Natural killer cell (primary cell): ENCODE measurements around the gene GDF15. TPM values are rescaled to one million over a fixed set of nuclear protein-coding genes. Genes with fewer than 3 reads are reported as not detected.
"Not testable (repeated sequence)": the region's sequence is repeated elsewhere in the genome, so short reads cannot be mapped to it uniquely, and the experiment has no call there.

Experiments used
- ATAC-seq, 3 donors: fragments of 150-1000 bp in 2 of 3; fragments of 200-7000 bp in 1 of 3; cut with Tn5 transposase; 1 replicate in 1 of 3; 2 replicates in 2 of 3; pipeline ENCODE4 v1.10.0; 2021; ENCODE audit warnings: mild to moderate bottlenecking in 2 of 3, moderate library complexity in 2 of 3
- DNase-seq, 2 donors: peaks; one replicate each; pipeline versions ENCODE4 v3.0.0 to v3.0.0-alpha.2; 2013 to 2021; ENCODE audit warnings: mixed read lengths in 1 of 2
- H3K27ac ChIP-seq: one replicate; pipeline ENCODE4 v1.5.1; 2013; ENCODE audit warnings: mild to moderate bottlenecking, low read length
- H3K27me3 ChIP-seq: one replicate; pipeline ENCODE4 v1.6.1; 2013; ENCODE audit warnings: low read length; ENCODE audit not compliant: control insufficient read depth, insufficient read depth
- H3K36me3 ChIP-seq: one replicate; pipeline ENCODE4 v1.6.1; 2013; ENCODE audit warnings: low read length; ENCODE audit not compliant: control insufficient read depth, insufficient read depth
- H3K4me1 ChIP-seq: one replicate; pipeline ENCODE4 v1.6.1; 2013; ENCODE audit warnings: low read length; ENCODE audit not compliant: control insufficient read depth, insufficient read depth
- H3K4me3 ChIP-seq: one replicate; pipeline ENCODE4 v1.5.1; 2013; ENCODE audit warnings: low read length
- H3K9me3 ChIP-seq: one replicate; pipeline ENCODE4 v1.6.1; 2013; ENCODE audit warnings: low read length; ENCODE audit not compliant: control insufficient read depth, insufficient read depth
- H3K27ac Mint-ChIP-seq, 2 donors: one replicate each; pipeline ENCODE4 v1.8.0; 2022; ENCODE audit warnings: mild to moderate bottlenecking in 2 of 2, mixed read lengths in 2 of 2, moderate library complexity in 1 of 2
- H3K27me3 Mint-ChIP-seq, 2 donors: one replicate each; pipeline ENCODE4 v1.8.0; 2022; ENCODE audit warnings: low read depth in 2 of 2, mixed read lengths in 2 of 2
- H3K36me3 Mint-ChIP-seq: one replicate; pipeline ENCODE4 v1.8.0; 2022; ENCODE audit warnings: mixed read lengths
- H3K4me1 Mint-ChIP-seq, 2 donors: one replicate each; pipeline ENCODE4 v1.8.0; 2022; ENCODE audit warnings: mixed read lengths in 2 of 2
- H3K4me3 Mint-ChIP-seq: one replicate; pipeline ENCODE4 v1.8.0; 2022; ENCODE audit warnings: mild to moderate bottlenecking, moderate library complexity, mixed read lengths
- H3K9me3 Mint-ChIP-seq, 2 donors: one replicate each; pipeline ENCODE4 v1.8.0; 2022; ENCODE audit warnings: mixed read lengths in 2 of 2
- WGBS: methylation state at CpG from one replicate; pipeline ENCODE4 v1.1.7; 2013; ENCODE audit warnings: missing lambda C conversion rate; ENCODE audit not compliant: insufficient coverage; 5-methylcytosine and 5-hydroxymethylcytosine counted together
- intact Hi-C: fragments of 100-400 bp; cut with micrococcal nuclease; formaldehyde crosslinking; loops from one replicate; pipeline ENCODE4 v1.14.2; 2022
- total RNA-seq, 4 donors: library from RNA; stranded (reverse); fragments of 120-200 nt in 1 of 4; gene quantifications; one replicate each; pipeline versions ENCODE4 v1.2.3 to v1.2.4, GENCODE V29; 2013 to 2022
- TF ChIP-seq, protein P1 (sequence below): fragments of 200-600 bp; IDR thresholded peaks from one replicate; pipeline ENCODE4 v1.8.0; 2022; ENCODE audit warnings: antibody characterized with exemption

Gene GDF15
- total RNA-seq, 3 donors from 2014 or later (not counting 1 experiment from before 2014, with no cell fraction given) = 0.85 to 1.5 TPM; not detected in 1

DNA sequence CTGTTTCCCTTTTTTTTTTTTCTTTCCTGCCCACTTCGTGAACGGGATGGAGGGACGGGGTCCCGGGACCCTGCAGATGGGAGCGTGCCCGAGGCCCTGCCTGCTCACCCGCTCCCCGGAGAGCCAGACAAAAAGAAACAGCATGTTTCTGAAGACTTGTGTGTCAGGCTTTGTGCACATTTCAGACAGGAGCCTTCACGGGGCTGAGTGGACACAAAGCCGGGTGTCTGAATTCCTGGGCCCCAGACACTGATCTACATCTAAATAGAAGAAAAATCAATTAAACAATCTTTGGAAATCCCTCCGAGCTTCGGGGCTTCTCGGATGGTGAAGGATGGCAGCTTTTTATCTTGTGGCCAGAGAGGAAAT, 41.4 kb upstream of the GDF15 start:
- Histone ChIP-seq H3K36me3 (peaks cover 7% of the 10 kb centered on the region), H3K27ac (no peak overlapping the region), H3K27me3 (no peaks in the 10 kb centered on the region), H3K4me3 (no peak overlapping the region), H3K4me1 (peaks cover 20% of the 10 kb centered on the region), H3K9me3 (no peaks in the 10 kb centered on the region)
- WGBS = 85% methylated on average over 13 of the region's 13 CpGs
- no peak overlapping the region for H3K4me3 Mint-ChIP-seq
- TF ChIP-seq, protein P1, sequence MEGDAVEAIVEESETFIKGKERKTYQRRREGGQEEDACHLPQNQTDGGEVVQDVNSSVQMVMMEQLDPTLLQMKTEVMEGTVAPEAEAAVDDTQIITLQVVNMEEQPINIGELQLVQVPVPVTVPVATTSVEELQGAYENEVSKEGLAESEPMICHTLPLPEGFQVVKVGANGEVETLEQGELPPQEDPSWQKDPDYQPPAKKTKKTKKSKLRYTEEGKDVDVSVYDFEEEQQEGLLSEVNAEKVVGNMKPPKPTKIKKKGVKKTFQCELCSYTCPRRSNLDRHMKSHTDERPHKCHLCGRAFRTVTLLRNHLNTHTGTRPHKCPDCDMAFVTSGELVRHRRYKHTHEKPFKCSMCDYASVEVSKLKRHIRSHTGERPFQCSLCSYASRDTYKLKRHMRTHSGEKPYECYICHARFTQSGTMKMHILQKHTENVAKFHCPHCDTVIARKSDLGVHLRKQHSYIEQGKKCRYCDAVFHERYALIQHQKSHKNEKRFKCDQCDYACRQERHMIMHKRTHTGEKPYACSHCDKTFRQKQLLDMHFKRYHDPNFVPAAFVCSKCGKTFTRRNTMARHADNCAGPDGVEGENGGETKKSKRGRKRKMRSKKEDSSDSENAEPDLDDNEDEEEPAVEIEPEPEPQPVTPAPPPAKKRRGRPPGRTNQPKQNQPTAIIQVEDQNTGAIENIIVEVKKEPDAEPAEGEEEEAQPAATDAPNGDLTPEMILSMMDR = no peak
- ATAC-seq (no peak), DNase-seq (no peak)
- H3K36me3 Mint-ChIP-seq = no peaks in the 10 kb centered on the region
- intact Hi-C loops = no loop called here
- no peak overlapping the region for H3K27ac Mint-ChIP-seq
- peaks cover 27 to 35% of the 10 kb centered on the region in 2 donors for H3K4me1 Mint-ChIP-seq
- H3K27me3 Mint-ChIP-seq = no peaks in the 10 kb centered on the region
- no peaks in the 10 kb centered on the region for H3K9me3 Mint-ChIP-seq

DNA sequence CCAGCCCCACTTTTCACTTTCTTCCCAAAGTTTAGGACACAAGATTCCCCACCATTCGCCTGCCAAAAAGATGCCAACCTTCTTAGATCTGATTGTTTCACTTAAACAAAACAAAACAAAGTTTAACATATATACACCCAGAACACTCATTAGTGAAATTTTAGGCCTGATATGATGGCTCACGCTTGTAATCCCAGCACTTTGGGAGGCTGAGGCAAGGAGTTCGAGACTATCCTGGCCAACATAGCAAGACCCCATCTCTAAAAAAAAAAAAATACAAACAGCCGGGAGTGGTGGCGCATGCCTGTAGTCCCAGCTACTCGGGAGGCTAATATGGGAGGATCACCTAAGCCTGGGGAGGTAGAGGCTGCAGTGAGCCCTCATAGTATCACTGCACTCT, 40.7 kb upstream of the GDF15 start:
- ATAC-seq = no peak
- intact Hi-C loops = no loop called here
- peak overlapping the region in 1 of 2 donors; percentile 53 for H3K27ac Mint-ChIP-seq
- H3K27me3 ChIP-seq = no peaks in the 10 kb centered on the region
- WGBS = 95% methylated on average over 5 of the region's 6 CpGs
- TF ChIP-seq, protein P1 = no peak
- H3K27me3 Mint-ChIP-seq = no peaks in the 10 kb centered on the region
- H3K9me3 ChIP-seq = no peaks in the 10 kb centered on the region
- peaks cover 13% of the 10 kb centered on the region for H3K4me1 ChIP-seq
- peaks cover 24 to 29% of the 10 kb centered on the region in 2 donors for H3K4me1 Mint-ChIP-seq
- H3K36me3 Mint-ChIP-seq = no peaks in the 10 kb centered on the region
- H3K36me3 ChIP-seq = peaks cover 7% of the 10 kb centered on the region
- no peak for DNase-seq
- peak overlapping the region; percentile 17 for H3K4me3 Mint-ChIP-seq
- no peak overlapping the region for H3K4me3 ChIP-seq
- H3K27ac ChIP-seq = no peak overlapping the region
- H3K9me3 Mint-ChIP-seq = no peaks in the 10 kb centered on the region

DNA sequence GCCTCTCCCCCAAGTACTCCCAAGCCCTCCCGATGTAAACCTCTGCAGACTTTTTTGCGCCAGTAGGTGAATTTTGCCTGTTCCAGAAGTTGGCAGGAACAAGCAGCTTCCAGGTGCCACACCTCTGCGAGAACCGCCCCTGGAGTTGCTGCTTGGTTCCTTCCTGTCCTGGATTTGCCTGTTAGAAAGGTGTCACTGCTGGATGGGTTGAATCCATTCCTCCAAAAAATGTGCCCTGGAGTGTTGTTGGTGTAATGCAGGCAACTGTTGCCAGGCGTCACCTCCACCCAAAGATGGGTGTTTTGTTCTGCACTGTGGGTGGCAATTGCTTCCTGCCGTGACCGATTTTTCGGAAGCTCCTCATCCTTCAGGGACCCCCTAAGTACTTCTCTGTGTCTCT, 39.9 kb upstream of the GDF15 start:
- Histone ChIP-seq H3K36me3 (peaks cover 7% of the 10 kb centered on the region), H3K4me3 (no peak overlapping the region), H3K4me1 (peaks cover 8% of the 10 kb centered on the region), H3K27me3 (no peaks in the 10 kb centered on the region), H3K27ac (no peak overlapping the region), H3K9me3 (no peaks in the 10 kb centered on the region)
- intact Hi-C loops = no loop called here
- Mint-ChIP-seq H3K9me3 (no peaks in the 10 kb centered on the region), H3K27me3 (no peaks in the 10 kb centered on the region), H3K4me3 (peak overlapping the region; percentile 3), H3K27ac (peak overlapping the region; percentile 3 to 12), H3K36me3 (no peaks in the 10 kb centered on the region), H3K4me1 (peaks cover 23 to 27% of the 10 kb centered on the region in 2 donors)
- TF ChIP-seq, protein P1 = no peak
- DNase-seq = no peak
- WGBS = 84% methylated on average over 8 of the region's 8 CpGs
- ATAC-seq = no peak

DNA sequence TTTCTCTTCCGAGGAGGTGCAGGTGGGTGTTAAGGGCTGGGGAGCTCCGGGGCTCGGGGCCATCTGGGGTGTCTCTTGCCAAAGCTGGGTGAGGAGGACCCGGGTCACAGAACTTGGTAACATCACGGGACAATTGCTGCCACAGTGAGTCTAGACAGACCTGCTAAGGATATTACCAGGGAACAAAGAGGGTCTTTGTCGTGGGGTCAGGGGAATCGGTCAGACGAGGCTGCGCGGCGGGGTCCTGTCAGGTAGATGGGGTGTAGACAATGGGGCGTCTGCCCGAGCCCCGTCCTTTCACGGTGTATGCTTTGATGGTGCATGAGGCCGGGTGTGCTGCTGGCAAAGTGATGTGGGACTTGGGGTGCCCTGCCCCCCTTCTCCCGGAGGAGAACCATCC, 37.8 kb upstream of the GDF15 start:
- Histone ChIP-seq H3K9me3 (no peaks in the 10 kb centered on the region), H3K4me1 (no peaks in the 10 kb centered on the region), H3K27me3 (no peaks in the 10 kb centered on the region), H3K27ac (no peak overlapping the region), H3K4me3 (no peak overlapping the region), H3K36me3 (peaks cover 6% of the 10 kb centered on the region)
- H3K4me3 Mint-ChIP-seq = no peak overlapping the region
- TF ChIP-seq, protein P1 = no peak
- ATAC-seq (no peak), DNase-seq (no peak)
- H3K27me3 Mint-ChIP-seq = no peaks in the 10 kb centered on the region
- intact Hi-C loops = no loop called here
- peaks cover 14 to 22% of the 10 kb centered on the region in 2 donors for H3K4me1 Mint-ChIP-seq
- no peaks in the 10 kb centered on the region for H3K9me3 Mint-ChIP-seq
- H3K27ac Mint-ChIP-seq = peak overlapping the region in 1 of 2 donors; percentile 12
- 97% methylated on average over 17 of the region's 17 CpGs for WGBS
- H3K36me3 Mint-ChIP-seq = no peaks in the 10 kb centered on the region

DNA sequence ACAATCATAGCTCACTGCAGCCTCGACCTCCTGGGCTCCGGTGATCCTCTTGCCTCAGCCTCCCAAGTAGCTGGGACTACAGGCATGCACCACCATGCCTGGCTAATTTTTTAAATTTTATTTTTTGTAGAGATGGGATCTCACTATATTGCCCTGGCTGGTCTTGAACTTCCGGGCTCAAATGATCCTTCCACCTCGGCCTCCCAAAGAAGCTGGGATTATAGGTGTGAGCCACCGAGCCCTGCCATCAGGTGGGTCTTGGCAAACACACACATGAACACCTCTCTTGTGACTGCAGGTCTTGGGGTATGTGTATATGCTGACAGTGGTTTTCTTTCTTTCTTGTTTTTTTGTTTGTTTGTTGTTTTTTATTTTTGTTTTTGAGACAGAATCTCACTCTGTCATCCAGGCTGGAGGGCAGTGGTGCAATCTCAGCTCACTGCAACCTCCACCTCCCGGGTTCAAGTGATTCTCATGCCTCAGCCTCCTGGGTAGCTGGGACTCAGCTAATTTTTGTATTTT, 37.1 kb upstream of the GDF15 start:
- H3K4me3 ChIP-seq, H3K4me3 Mint-ChIP-seq, H3K9me3 ChIP-seq, H3K36me3 Mint-ChIP-seq, ATAC-seq, H3K9me3 Mint-ChIP-seq, H3K27ac ChIP-seq, H3K27ac Mint-ChIP-seq, H3K4me1 ChIP-seq, DNase-seq, H3K27me3 ChIP-seq, H3K36me3 ChIP-seq, H3K27me3 Mint-ChIP-seq: not testable (repeated sequence)
- 96% methylated on average over 6 of the region's 6 CpGs for WGBS
- intact Hi-C loops = loop anchor here (1.0 kb wide), 1 partner anchor 61 kb away; no protein-coding TSS in a partner anchor
- H3K4me1 Mint-ChIP-seq = peaks cover 14 to 22% of the 10 kb centered on the region in 2 donors
